IPS-18c (cell line): Measurements from ENCODE around the gene MIPEP.
"Not testable (repeated sequence)": the region's sequence is repeated elsewhere in the genome, so short reads cannot be mapped to it uniquely, and the experiment has no call there.

Experiments
- H3K4me3 ChIP-seq: 2 replicates; pipeline ENCODE4 v1.7.0; 2013; ENCODE audit warnings: low read depth, mild to moderate bottlenecking, low read length, moderate library complexity; ENCODE audit not compliant: insufficient read depth
- H3K9me3 ChIP-seq: one replicate; pipeline ENCODE4 v1.6.1; 2013; ENCODE audit warnings: mild to moderate bottlenecking, low read length, moderate library complexity; ENCODE audit not compliant: control insufficient read depth, insufficient read depth

MIPEP gene

GRCh38 chr13:23751195-23751594 lies 138.0 kb downstream of the MIPEP start:
- H3K9me3 ChIP-seq = no peaks in the 10 kb centered on the region
- no peak overlapping the region for H3K4me3 ChIP-seq

- no peaks in the 10 kb centered on the region for H3K9me3 ChIP-seq
- H3K4me3 ChIP-seq = no peak overlapping the region
Observed at GRCh38 chr13:23750383-23751121, 138.6 kb downstream of the MIPEP start.

- no peaks in the 10 kb centered on the region for H3K9me3 ChIP-seq
- H3K4me3 ChIP-seq = no peak overlapping the region
Observed at GRCh38 chr13:23749288-23749873, 139.8 kb downstream of the MIPEP start.

- H3K4me3 ChIP-seq = no peak overlapping the region
- H3K9me3 ChIP-seq = no peaks in the 10 kb centered on the region
Observed at GRCh38 chr13:23748109-23748990, 140.8 kb downstream of the MIPEP start.

GRCh38 chr13:23746141-23746540 lies 143.1 kb downstream of the MIPEP start:
- not testable (repeated sequence) for H3K9me3 ChIP-seq, H3K4me3 ChIP-seq

- Histone ChIP-seq H3K9me3 (no peaks in the 10 kb centered on the region), H3K4me3 (no peak overlapping the region)
Observed at GRCh38 chr13:23744315-23744714, 144.9 kb downstream of the MIPEP start.

- Histone ChIP-seq H3K4me3 (no peak overlapping the region), H3K9me3 (no peaks in the 10 kb centered on the region)
Observed at GRCh38 chr13:23743278-23744076, 145.7 kb downstream of the MIPEP start.

- Histone ChIP-seq H3K4me3 (no peak overlapping the region), H3K9me3 (no peaks in the 10 kb centered on the region)
Observed at GRCh38 chr13:23741879-23742510, 147.2 kb downstream of the MIPEP start.

GRCh38 chr13:23740002-23740401 lies 149.2 kb downstream of the MIPEP start:
- Histone ChIP-seq H3K9me3 (no peaks in the 10 kb centered on the region), H3K4me3 (no peak overlapping the region)

GRCh38 chr13:23739596-23739995 lies 149.6 kb downstream of the MIPEP start:
- no peak overlapping the region for H3K4me3 ChIP-seq
- H3K9me3 ChIP-seq = no peaks in the 10 kb centered on the region

- Histone ChIP-seq H3K9me3 (no peaks in the 10 kb centered on the region), H3K4me3 (no peak overlapping the region)
Observed at GRCh38 chr13:23736541-23736940, 152.7 kb downstream of the MIPEP start.

- no peaks in the 10 kb centered on the region for H3K9me3 ChIP-seq
- no peak overlapping the region for H3K4me3 ChIP-seq
Observed at GRCh38 chr13:23735329-23735728, 153.9 kb downstream of the MIPEP start.

- Histone ChIP-seq H3K4me3 (no peak overlapping the region), H3K9me3 (no peaks in the 10 kb centered on the region)
Observed at GRCh38 chr13:23731709-23732108, 157.5 kb downstream of the MIPEP start.

GRCh38 chr13:23730251-23730650 lies 158.9 kb downstream of the MIPEP start:
- H3K9me3 ChIP-seq = no peaks in the 10 kb centered on the region

GRCh38 chr13:23729531-23729930 lies 159.7 kb downstream of the MIPEP start:
- H3K9me3 ChIP-seq = no peaks in the 10 kb centered on the region
- no peak overlapping the region for H3K4me3 ChIP-seq

More at GRCh38 chr13:23730251-23730650, 158.9 kb downstream of the MIPEP start:
- no peak overlapping the region for H3K4me3 ChIP-seq

GRCh38 chr13:23728807-23729206 lies 160.4 kb downstream of the MIPEP start:
- H3K9me3 ChIP-seq = no peaks in the 10 kb centered on the region
- H3K4me3 ChIP-seq = no peak overlapping the region

GRCh38 chr13:23725922-23726321 lies 163.3 kb downstream of the MIPEP start:
- H3K4me3 ChIP-seq = no peak overlapping the region
- H3K9me3 ChIP-seq = no peaks in the 10 kb centered on the region
